Measurements from ENCODE around the gene CDC42.

CDC42 gene

GRCh38 chr1:22044690-22045420 is 7.7 kb upstream of the CDC42 start:
- Histone ChIP-seq H4K20me1 (no peaks in the 10 kb centered on the region), H3K27me3 (no peaks in the 10 kb centered on the region), H3K4me3 (no peak overlapping the region), H3K4me2 (peak overlapping the region in 3 of 11 experiments; percentile 9 to 34 (median 18); a peak in 3 of 22 replicates), H3K4me1 (peaks cover 29 to 71% (median 56%) of the 10 kb centered on the region in 10 experiments), H3K27ac (peak overlapping the region in 1 of 11 experiments; percentile 6; a peak in 1 of 22 replicates), H3K36me3 (no peaks in the 10 kb centered on the region), H3K9ac (no peak overlapping the region), H3K9me3 (replicated peaks in 1 of 11) (peaks cover 0 to 10% (median 0%) of the 10 kb centered on the region in 11 experiments; a peak in 2 of 22 replicates)
- no peak for TF ChIP-seq Cebpa-rat (IDR thresholded peaks at IDR 0.05)

GRCh38 chr1:22045604-22046228 is 6.8 kb upstream of the CDC42 start:
- no peaks in the 10 kb centered on the region for H3K27me3 ChIP-seq
- no peak overlapping the region for H3K27ac ChIP-seq
- no peak overlapping the region for H3K4me2 ChIP-seq
- peaks cover 21 to 68% (median 50%) of the 10 kb centered on the region in 10 experiments for H3K4me1 ChIP-seq
- no peaks in the 10 kb centered on the region for H3K36me3 ChIP-seq
- TF ChIP-seq Cebpa-rat (IDR thresholded peaks at IDR 0.05), result no peak
- H3K9me3 ChIP-seq (replicated peaks in 1 of 11), result peaks cover 0 to 10% (median 0%) of the 10 kb centered on the region in 11 experiments; a peak in 2 of 22 replicates
- H4K20me1 ChIP-seq, result no peaks in the 10 kb centered on the region
- no peak overlapping the region for H3K9ac ChIP-seq
- no peak overlapping the region for H3K4me3 ChIP-seq

- Histone ChIP-seq H3K27ac (peak overlapping the region in 10 of 11 experiments; percentile 23 to 70 (median 44); a peak in 16 of 22 replicates), H3K27me3 (no peaks in the 10 kb centered on the region), H3K4me3 (no peak overlapping the region), H3K36me3 (no peaks in the 10 kb centered on the region), H4K20me1 (peaks cover 3 to 5% (median 4%) of the 10 kb centered on the region in 11 experiments; a peak in 21 of 22 replicates), H3K4me1 (peaks cover 6 to 47% (median 31%) of the 10 kb centered on the region in 10 experiments; a peak in 17 of 20 replicates), H3K4me2 (peak overlapping the region in 6 of 11 experiments; percentile 5 to 56 (median 43); a peak in 12 of 22 replicates), H3K9me3 (replicated peaks in 1 of 11) (peaks cover 0 to 10% (median 0%) of the 10 kb centered on the region in 11 experiments; a peak in 2 of 22 replicates), H3K9ac (peak overlapping the region in 3 of 11 experiments; percentile 2 to 25 (median 23); a peak in 1 of 22 replicates)
- peak in 5 of 11 experiments; percentile 11 to 46 (median 23); a peak in 3 of 22 replicates for TF ChIP-seq Cebpa-rat (IDR thresholded peaks at IDR 0.05)
Measured at GRCh38 chr1:22048351-22049192, 3.9 kb upstream of the CDC42 start.

GRCh38 chr1:22050330-22050729 is 2.2 kb upstream of the CDC42 start:
- Histone ChIP-seq H4K20me1 (peaks cover 20 to 22% (median 22%) of the 10 kb centered on the region in 11 experiments), H3K36me3 (peaks cover 0 to 15% (median 4%) of the 10 kb centered on the region in 11 experiments; a peak in 13 of 22 replicates), H3K9ac (no peak overlapping the region), H3K4me2 (no peak overlapping the region), H3K9me3 (replicated peaks in 1 of 11) (peaks cover 0 to 6% (median 0%) of the 10 kb centered on the region in 11 experiments; a peak in 2 of 22 replicates), H3K4me1 (peaks cover 15 to 55% (median 37%) of the 10 kb centered on the region in 10 experiments), H3K4me3 (no peak overlapping the region), H3K27me3 (no peaks in the 10 kb centered on the region), H3K27ac (no peak overlapping the region)
- no peak for TF ChIP-seq Cebpa-rat (IDR thresholded peaks at IDR 0.05)

- Histone ChIP-seq H3K4me3 (peak overlapping the region in 5 of 10 experiments; percentile 71 to 88 (median 87); a peak in 5 of 20 replicates), H3K27me3 (no peaks in the 10 kb centered on the region), H3K36me3 (peaks cover under 1 to 28% (median 17%) of the 10 kb centered on the region in 11 experiments; a peak in 18 of 22 replicates), H3K9ac (peak overlapping the region in 3 of 11 experiments; percentile 96 to 97 (median 97); a peak in 8 of 22 replicates), H3K4me1 (peaks cover 29 to 68% (median 51%) of the 10 kb centered on the region in 10 experiments), H3K9me3 (replicated peaks in 1 of 11) (no peaks in the 10 kb centered on the region), H3K27ac (peak overlapping the region in 8 of 11 experiments; percentile 95 to 99 (median 96); a peak in 13 of 22 replicates), H4K20me1 (peaks cover 33 to 36% (median 35%) of the 10 kb centered on the region in 11 experiments), H3K4me2 (peak overlapping the region; percentile 48 to 84 (median 59); a peak in 19 of 22 replicates)
- no peak for TF ChIP-seq Cebpa-rat (IDR thresholded peaks at IDR 0.05)
Measured at GRCh38 chr1:22051607-22052114, 848 bp upstream of the CDC42 start.

- peak in 2 of 11 experiments; percentile 50 to 62; a peak in 4 of 22 replicates for TF ChIP-seq Cebpa-rat (IDR thresholded peaks at IDR 0.05)
- H4K20me1 ChIP-seq, result peaks cover 49 to 51% (median 51%) of the 10 kb centered on the region in 11 experiments
- H3K36me3 ChIP-seq, result peaks cover 16 to 44% (median 33%) of the 10 kb centered on the region in 11 experiments
Measured at GRCh38 chr1:22053017-22053860, 730 bp downstream of the CDC42 start.

More at GRCh38 chr1:22053017-22053860, 730 bp downstream of the CDC42 start:
- Histone ChIP-seq H3K27ac (peak overlapping the region; percentile 95 to 99 (median 96)), H3K9me3 (replicated peaks in 1 of 11) (no peaks in the 10 kb centered on the region), H3K9ac (peak overlapping the region; percentile 96 to 99 (median 98)), H3K4me2 (peak overlapping the region; percentile 77 to 97 (median 91)), H3K4me1 (peaks cover 42 to 73% (median 58%) of the 10 kb centered on the region in 10 experiments), H3K4me3 (peak overlapping the region; percentile 71 to 92 (median 85)), H3K27me3 (no peaks in the 10 kb centered on the region)

Data from BLaER1 treated with 17β-estradiol and CSF1 and Interleukin-3, amounts not matched to agents 10 nM and 100 nM (cell line).